NCI-H2029 (cell line): ENCODE data around the gene DTYMK.
A peak's percentile ranks its signal among the peaks of the same experiment; 100 is the strongest.

ENCODE experiments used
- DNase-seq: peaks from one replicate; lab custom pipeline; 2025; lab: John Stamatoyannopoulos, UW

The DTYMK gene

DNA sequence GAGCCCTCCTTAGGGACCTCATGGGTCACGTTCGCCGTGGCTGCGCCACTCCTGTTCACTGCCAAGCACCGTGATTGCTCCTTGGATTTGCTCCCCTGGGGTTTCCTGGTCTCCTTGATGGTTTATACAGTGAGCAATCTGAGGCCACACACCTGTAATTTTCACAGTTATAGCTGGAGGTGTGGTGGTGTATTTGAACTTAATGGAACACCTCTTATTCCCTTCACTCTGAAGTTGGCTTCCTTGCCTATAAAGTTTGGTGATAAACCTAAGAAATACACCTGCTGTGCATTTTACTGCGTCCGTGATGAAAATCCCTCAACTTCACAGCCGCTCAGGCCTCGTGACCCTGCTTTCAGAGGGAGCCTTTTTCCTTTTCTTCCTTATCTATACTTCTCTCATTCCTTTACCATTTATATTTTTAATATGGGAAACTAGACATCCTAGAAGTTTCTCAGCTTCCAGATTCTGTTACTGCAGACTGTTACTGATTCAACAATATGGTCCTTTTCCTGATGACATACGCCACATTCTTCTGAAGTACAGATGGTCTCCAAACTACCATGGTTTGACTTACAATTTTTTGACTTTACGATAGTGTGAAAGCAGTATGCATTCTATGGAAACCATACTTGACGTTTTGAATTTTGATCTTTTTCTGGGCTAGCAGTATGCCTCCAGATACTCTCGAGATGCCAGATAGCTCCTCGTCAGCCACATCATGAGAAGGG is 40.5 kb downstream of the DTYMK start:
- DNase-seq = no peak

DNA sequence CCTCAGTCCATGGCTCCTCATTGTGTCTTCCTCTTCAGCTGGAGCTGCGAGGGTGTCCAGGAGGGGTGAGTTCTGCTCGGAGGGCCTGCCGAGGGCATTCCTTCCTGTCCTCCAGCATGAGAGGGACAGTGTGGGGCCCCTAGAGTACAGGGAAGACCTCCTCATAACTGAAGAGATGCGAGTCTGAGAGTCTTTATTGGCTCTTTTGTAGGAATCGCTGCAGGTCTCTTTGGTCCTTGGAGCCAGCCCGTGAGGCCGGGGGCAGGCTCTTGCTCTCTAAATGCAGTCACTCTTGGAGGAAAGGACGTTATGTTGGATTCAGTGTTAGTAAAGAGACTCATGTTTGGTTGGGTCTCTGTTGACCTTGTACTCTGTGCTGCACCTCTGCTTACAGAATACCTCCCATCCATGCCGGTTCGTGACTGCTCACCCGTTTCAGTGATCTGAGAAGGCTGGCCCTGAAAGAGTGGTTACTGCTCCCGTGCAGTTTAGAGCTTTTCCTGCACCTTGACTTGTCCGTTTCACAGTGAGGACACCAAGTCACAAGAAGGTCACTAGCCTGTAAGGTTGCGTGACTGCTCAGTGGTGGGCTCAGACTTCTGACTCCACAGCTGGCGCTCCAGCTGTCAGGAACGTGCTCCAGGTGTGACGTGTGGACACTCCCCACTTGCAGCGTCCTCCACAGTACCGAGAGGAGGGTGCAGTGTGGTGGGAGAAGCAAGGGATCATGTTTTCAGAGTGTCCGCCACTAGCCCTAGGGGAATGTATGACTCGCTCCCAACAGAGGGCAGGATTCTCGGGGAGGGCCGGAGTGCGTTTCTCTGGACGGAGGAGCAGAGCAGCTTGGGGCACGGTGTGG is 41.3 kb downstream of the DTYMK start:
- no peak for DNase-seq

- no peak for DNase-seq
Measured at GRCh38 chr2:241641631-241642030, 45.0 kb downstream of the DTYMK start.

DNA sequence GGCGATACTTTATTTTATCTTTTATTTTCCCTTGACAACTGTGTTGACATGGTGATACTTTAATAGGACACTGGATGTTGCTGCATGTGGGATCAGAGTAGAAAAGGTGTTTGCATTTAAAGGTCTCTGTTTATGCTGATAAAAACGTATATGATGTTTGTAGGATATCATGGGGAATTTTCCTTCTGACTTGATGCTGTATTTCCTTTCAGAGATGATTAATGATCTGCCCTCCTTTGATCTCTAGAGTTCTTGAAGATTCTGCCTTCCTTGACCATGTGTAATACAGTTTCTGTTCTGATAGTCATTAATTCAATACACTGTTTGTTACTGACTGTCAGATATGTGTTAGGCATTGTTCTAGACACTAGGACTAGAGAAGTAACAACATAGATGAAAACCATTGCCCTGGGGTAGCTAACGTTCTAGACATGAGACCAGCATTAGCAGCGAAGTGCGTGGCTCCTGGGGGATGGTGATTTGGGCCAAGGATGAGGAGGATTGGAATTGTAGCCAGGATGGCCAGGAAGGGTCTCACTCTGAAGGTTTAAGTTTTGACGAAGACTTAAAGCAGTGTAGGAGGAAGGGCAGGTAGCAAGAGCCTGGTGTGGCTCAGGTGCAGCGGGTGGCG is 46.3 kb downstream of the DTYMK start:
- no peak for DNase-seq

GRCh38 chr2:241639385-241639784 is 47.2 kb downstream of the DTYMK start:
- DNase-seq = no peak

- DNase-seq = no peak
Measured at GRCh38 chr2:241638940-241639339, 47.7 kb downstream of the DTYMK start.

GRCh38 chr2:241637795-241638660 is 48.6 kb downstream of the DTYMK start:
- DNase-seq = no peak

DNA sequence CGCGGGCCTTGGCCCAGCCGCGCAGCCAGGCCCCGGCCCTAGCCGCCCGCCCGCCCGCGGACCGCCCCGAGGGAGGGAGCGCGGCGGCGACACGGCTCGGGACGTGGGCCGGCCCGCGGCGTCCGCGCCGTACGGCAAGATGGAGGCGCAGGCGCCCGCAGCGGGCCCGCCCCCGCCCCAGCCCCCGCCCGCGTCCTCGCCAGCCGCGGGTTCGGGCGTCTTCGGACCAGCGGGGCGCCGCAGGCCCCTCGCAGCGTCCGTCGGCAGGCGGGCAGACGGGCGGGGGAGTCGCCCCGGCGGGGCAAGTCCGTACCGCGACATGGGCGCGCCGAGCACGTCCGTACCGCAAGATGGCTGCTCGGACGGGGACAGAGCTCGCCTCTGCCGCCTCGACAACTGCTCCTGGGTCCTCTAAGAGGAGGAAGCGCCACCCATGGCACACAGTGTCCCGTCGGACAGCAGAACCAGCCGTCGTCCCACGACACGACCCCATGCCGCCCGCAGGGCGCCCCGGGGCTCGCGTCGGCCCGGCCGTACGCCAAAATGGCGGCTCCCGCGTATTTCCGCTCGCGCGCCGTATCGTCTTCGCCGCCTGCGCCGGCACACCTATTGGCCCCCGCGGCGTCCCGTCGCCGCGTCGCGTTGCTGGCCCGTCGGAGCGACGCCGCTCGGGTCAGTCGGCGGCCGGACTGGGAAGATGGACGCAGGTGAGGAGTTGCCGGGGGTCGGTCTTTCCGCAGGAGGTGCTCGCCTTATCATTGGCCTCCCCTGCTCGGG is 49.4 kb downstream of the DTYMK start, which contains the start of the genes ATG4B and THAP4:
ATG4B (plus strand) TSS at position 676 of the 777 bp plus-strand sequence; CDS start at position 698, 22 bp downstream.
THAP4 (minus strand) TSS at position 141 of the 777 bp plus-strand sequence. CDS start 141 bp downstream, outside the sequence.
- peak; percentile 79 for DNase-seq

- DNase-seq = no peak
Measured at GRCh38 chr2:241636182-241637017, 50.2 kb downstream of the DTYMK start.

DNA sequence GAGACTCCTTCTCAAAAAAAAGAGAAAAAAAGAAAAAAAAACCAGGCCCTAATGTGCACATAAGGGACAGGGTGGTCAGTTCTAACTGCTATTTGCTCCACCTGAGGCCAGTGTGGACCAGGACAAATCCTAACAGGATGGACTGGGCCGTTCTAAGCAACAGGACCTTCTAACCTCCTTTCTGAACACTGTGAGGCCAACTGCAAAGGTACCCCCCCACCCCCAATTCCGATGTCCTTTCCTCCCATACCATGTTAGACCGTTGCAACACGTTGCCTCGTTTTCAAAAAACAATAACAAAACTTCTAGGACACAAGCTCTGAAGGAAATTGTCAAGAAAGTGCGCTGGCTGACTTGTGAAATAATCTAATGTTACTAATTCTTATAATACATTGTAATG is 50.9 kb downstream of the DTYMK start:
- no peak for DNase-seq

DNA sequence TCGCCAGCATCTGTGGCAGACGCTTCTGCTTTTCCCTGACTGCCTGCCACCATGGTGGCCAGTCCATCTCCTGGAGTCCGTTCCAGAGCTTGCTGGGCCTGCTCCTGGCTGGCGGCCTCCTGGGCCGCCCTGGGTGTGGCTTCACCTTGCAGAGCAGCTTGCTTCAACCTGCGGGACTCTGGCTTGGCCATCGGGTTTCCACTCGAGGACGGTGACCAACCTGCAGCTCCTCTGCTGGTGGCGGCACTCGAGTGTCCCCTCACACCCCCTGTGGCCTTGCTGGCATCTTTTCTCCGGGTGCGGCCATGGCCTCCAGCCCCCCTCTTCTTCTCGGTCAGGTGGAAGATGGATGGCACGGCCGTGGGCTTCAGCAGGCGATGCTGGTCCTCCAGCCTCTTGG is 53.1 kb downstream of the DTYMK start:
- no peak for DNase-seq

- DNase-seq = no peak
Measured at GRCh38 chr2:241632478-241633325, 53.9 kb downstream of the DTYMK start.

DNA sequence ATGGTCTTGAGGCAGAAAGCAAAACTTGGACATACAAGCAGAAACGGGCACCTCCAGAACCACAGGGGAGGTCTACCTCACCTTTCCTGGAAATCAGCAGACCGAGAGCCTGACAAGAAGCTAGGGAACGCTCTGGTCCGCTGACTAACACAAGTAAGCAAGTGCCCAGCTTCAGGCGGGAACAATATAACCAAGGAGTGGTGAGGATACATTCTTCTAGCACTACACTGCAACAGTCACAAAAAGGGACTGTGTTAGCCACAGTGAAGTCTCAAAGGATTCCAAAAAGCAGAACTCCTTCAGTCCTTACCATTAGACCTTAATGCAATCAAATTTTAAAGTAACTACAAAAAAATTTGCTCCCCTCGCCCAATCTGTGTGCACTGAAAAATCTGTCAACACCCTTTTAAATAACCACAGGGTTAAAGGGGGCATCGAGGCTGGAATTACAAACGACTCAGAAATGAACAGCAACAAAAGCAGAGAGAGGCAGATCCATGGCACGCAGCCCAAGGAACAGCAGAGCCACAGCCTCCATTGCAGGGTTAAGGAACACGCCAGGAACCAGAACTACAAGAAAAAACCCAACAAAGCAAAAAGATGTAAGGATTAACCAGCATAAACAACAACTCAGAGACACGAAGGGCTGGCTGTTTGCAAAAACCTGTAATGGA is 56.7 kb downstream of the DTYMK start:
- no peak for DNase-seq

DNA sequence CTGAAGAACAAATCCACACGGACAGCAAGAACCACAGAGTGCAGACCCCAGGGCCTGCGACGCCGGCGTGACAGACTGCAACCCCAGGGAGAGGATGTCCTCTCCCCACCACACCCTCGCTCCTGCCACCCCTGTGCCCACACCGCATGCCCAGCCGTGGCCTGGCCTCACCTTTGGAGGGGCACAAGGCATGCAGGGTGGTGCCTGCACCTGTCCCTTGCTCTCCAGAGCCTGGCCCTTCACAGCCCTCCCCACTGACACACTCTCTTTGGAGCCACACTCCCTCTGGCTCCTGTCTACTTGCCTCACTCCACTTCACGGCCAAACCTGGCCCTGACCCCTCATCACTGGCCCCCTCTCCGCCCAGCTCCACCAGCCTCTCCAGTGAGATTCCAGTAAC is 58.9 kb downstream of the DTYMK start:
- DNase-seq = no peak
